ENCODE measurements around the gene ENAH. TPM values are rescaled to one million over a fixed set of nuclear protein-coding genes. Genes with fewer than 3 reads are reported as not detected.

The ENAH gene
- total and polyA plus RNA-seq, 2 donors (not counting 1 experiment from before 2014, with no cell fraction given), result 1.3 to 1.6 TPM

GRCh38 chr1:225601902-225602589 is 50.9 kb downstream of the ENAH start:
- ATAC-seq (ENCODE audit: low read depth), result no peak
- Histone ChIP-seq H3K79me2 (ENCODE audit: control insufficient read depth, insufficient read depth, low read length) (no peaks in the 10 kb centered on the region), H3K9ac (ENCODE audit: low read length) (no peak overlapping the region), H4K20me1 (ENCODE audit: control insufficient read depth, insufficient read depth, low read length, poor library complexity, severe bottlenecking) (no peaks in the 10 kb centered on the region), H2AFZ (ENCODE audit: insufficient read depth, low read depth, low read length, poor library complexity, severe bottlenecking) (no peak overlapping the region), H3K36me3 (replicated peaks in 1 of 2; ENCODE audit: control extremely low read depth in 1 of 2, control insufficient read depth in 1 of 2, extremely low read depth in 1 of 2, insufficient read depth in 2 of 2, low read length in 1 of 2) (no peaks in the 10 kb centered on the region), H3K9me3 (ENCODE audit: control extremely low read depth in 1 of 3, control insufficient read depth in 2 of 3, insufficient read depth in 1 of 3, low read length in 2 of 3) (peaks cover 0 to 4% (median 0%) of the 10 kb centered on the region in 3 donors), H3K27ac (ENCODE audit: low read length in 2 of 2) (no peak overlapping the region), H3K27me3 (replicated peaks in 1 of 4; ENCODE audit: control extremely low read depth in 1 of 4, control insufficient read depth in 3 of 4, insufficient read depth in 4 of 4, low read length in 3 of 4) (no peaks in the 10 kb centered on the region), H3K4me1 (ENCODE audit: control insufficient read depth in 2 of 2, insufficient read depth in 2 of 2, low read length in 2 of 2) (no peaks in the 10 kb centered on the region), H3K4me2 (replicated peaks; ENCODE audit: low read depth, low read length, poor library complexity, severe bottlenecking) (no peak overlapping the region), H3K4me3 (ENCODE audit: control extremely low read depth in 1 of 5, extremely low read depth in 1 of 5, insufficient read depth in 1 of 5, low read depth in 2 of 5, low read length in 4 of 5) (no peak overlapping the region)
- ChIA-PET CTCF (no interaction called here), POLR2A (no interaction called here)
- Mint-ChIP-seq H3K4me1 (no peaks in the 10 kb centered on the region), H3K4me3 (no peak overlapping the region), H3K9me3 (ENCODE audit: insufficient read depth) (no peaks in the 10 kb centered on the region), H3K27me3 (peaks cover 3% of the 10 kb centered on the region), H3K27ac (no peak overlapping the region)
- TF ChIP-seq CTCF (IDR thresholded peaks at IDR 0.05) (no peak), EZH2 (IDR thresholded peaks at IDR 0.05; ENCODE audit: borderline replicate concordance, insufficient read depth, low read depth, low read length, poor library complexity, severe bottlenecking) (no peak)
- DNase-seq, result no peak
- intact Hi-C loops (cut with micrococcal nuclease), result no loop called here
- no CpG with 5 or more reads among the region's 3 CpGs for WGBS (ENCODE audit: insufficient coverage)

DNA sequence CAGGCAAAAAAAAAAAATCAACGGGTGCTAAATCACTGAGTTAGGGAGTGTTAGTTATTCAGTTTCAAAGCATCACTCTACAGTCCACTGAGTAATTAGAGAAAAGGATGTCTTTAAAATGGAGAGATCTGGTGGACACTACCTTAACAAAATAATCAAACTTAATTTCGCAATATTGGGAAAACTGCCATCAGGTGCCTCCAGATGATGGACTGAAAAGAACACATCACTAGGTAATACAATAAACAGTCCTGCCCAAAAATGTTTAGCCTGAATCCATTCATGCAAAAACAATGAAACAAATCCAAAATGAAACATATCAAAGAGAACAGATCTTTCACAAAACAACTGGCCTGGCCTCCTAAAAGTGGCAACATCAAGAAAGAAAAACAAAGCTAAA is 54.1 kb downstream of the ENAH start:
- POLR2A ChIA-PET, result no interaction called here

More for the DNA sequence above, 54.1 kb downstream of the ENAH start:
- H3K4me3 ChIP-seq (ENCODE audit: control extremely low read depth in 1 of 5, extremely low read depth in 1 of 5, insufficient read depth in 1 of 5, low read depth in 2 of 5, low read length in 4 of 5), result no peak overlapping the region
- DNase-seq (no peak), ATAC-seq (ENCODE audit: low read depth) (no peak)
- no peak for TF ChIP-seq EZH2 (IDR thresholded peaks at IDR 0.05; ENCODE audit: borderline replicate concordance, insufficient read depth, low read depth, low read length, poor library complexity, severe bottlenecking)
- no peak for TF ChIP-seq CTCF (IDR thresholded peaks at IDR 0.05)
- no peaks in the 10 kb centered on the region for H4K20me1 ChIP-seq (ENCODE audit: control insufficient read depth, insufficient read depth, low read length, poor library complexity, severe bottlenecking)
- H3K9me3 ChIP-seq (ENCODE audit: control extremely low read depth in 1 of 3, control insufficient read depth in 2 of 3, insufficient read depth in 1 of 3, low read length in 2 of 3), result peaks cover 0 to 4% (median 0%) of the 10 kb centered on the region in 3 donors
- H3K27ac ChIP-seq (ENCODE audit: low read length in 2 of 2), result no peak overlapping the region
- H3K9ac ChIP-seq (ENCODE audit: low read length), result no peak overlapping the region
- H3K36me3 ChIP-seq (replicated peaks in 1 of 2; ENCODE audit: control extremely low read depth in 1 of 2, control insufficient read depth in 1 of 2, extremely low read depth in 1 of 2, insufficient read depth in 2 of 2, low read length in 1 of 2), result no peaks in the 10 kb centered on the region
- H3K4me3 Mint-ChIP-seq, result no peak overlapping the region
- intact Hi-C loops (cut with micrococcal nuclease), result no loop called here
- no peak overlapping the region for H3K27ac Mint-ChIP-seq
- H3K9me3 Mint-ChIP-seq (ENCODE audit: insufficient read depth), result no peaks in the 10 kb centered on the region
- no peaks in the 10 kb centered on the region for H3K4me1 Mint-ChIP-seq
- peaks cover 0 to 2% (median 0%) of the 10 kb centered on the region in 4 experiments for H3K27me3 ChIP-seq (replicated peaks in 1 of 4; ENCODE audit: control extremely low read depth in 1 of 4, control insufficient read depth in 3 of 4, insufficient read depth in 4 of 4, low read length in 3 of 4)
- H3K4me2 ChIP-seq (replicated peaks; ENCODE audit: low read depth, low read length, poor library complexity, severe bottlenecking), result no peak overlapping the region
- CTCF ChIA-PET, result no interaction called here
- WGBS (ENCODE audit: insufficient coverage), result no CpG with 5 or more reads among the region's 2 CpGs
- H3K27me3 Mint-ChIP-seq, result peaks cover 6% of the 10 kb centered on the region
- no peak overlapping the region for H2AFZ ChIP-seq (ENCODE audit: insufficient read depth, low read depth, low read length, poor library complexity, severe bottlenecking)
- no peaks in the 10 kb centered on the region for H3K79me2 ChIP-seq (ENCODE audit: control insufficient read depth, insufficient read depth, low read length)
- H3K4me1 ChIP-seq (ENCODE audit: control insufficient read depth in 2 of 2, insufficient read depth in 2 of 2, low read length in 2 of 2), result no peaks in the 10 kb centered on the region

All from B cell (primary cell).